BJ (cell line): ENCODE results near the gene BTBD19. TPM values are rescaled to one million over a fixed set of nuclear protein-coding genes. Genes with fewer than 3 reads are reported as not detected.
"Not testable (repeated sequence)": the region's sequence is repeated elsewhere in the genome, so short reads cannot be mapped to it uniquely, and the experiment has no call there.

Source experiments
- CTCF ChIA-PET: fragments of 350-600 bp; formaldehyde crosslinking; extraction: SDS; loops from one replicate; lab custom pipeline; 2021; ENCODE audit warnings: antibody characterized with exemption, inconsistent platforms; lab: Yijun Ruan, JAX
- POLR2A ChIA-PET: fragments of 300-600 bp; sonication (Branson Sonifier 250); formaldehyde crosslinking; extraction: SDS; loops from one replicate; lab custom pipeline; 2021; ENCODE audit warnings: antibody characterized with exemption; lab: Charles Lee
- DNase-seq: peaks from one replicate; pipeline ENCODE4 v3.0.0-alpha.2; 2011; ENCODE audit warnings: low read depth
- H3K27me3 ChIP-seq: 2 replicates; pipeline ENCODE4 v1.6.0; 2011; ENCODE audit warnings: low read length; ENCODE audit not compliant: control insufficient read depth, insufficient read depth
- H3K36me3 ChIP-seq: 2 replicates; pipeline ENCODE4 v1.5.1; 2011; ENCODE audit warnings: low read length; ENCODE audit not compliant: control insufficient read depth, insufficient read depth
- H3K4me3 ChIP-seq: 2 replicates; pipeline ENCODE4 v1.5.1; 2011; ENCODE audit warnings: low read depth, mild to moderate bottlenecking, control low read depth, low read length
- polyA plus RNA-seq: library from polyadenylated mRNA; depleted of rRNA; stranded (reverse); fragments of >200 nt; gene quantifications from 2 replicates; pipeline ENCODE4 v1.2.3, GENCODE V29; 2011
- TF ChIP-seq, protein P1 (sequence below): IDR thresholded peaks from 2 replicates; pipeline ENCODE4 v1.5.1; 2011; ENCODE audit warnings: low read depth, mild to moderate bottlenecking, control low read depth, inconsistent platforms, low read length, moderate library complexity; ENCODE audit not compliant: insufficient read depth

Gene BTBD19
- polyA plus RNA-seq, 1 experiment: 25.7 TPM

DNA sequence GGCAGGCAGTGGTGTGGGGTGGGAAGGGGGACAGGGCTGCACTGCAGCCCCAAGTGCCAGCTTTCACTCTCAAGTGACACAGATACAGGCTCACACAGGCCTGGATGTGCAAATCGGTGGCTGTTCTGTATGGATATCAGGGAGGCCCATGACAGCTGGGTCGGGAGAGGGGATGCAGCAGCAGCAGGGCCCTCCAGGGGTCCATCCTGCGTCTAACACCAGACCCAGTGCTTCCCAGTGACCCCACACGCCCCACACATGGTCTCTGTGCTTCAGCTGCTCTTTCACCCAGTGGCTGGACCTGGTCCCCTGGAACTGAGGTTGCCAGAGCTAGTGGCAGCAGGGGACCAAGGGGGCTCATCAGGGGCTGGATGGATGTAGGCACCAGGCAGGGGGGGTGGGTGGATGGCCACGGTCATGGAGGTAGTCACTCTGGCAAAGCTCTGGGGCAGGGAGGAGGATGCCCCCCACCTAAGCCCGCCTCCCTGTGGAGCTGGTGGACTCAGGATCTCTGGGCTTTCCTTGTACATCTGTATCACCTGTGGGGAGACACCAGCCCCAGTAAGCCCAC is 13.9 kb downstream of the BTBD19 start:
- no peaks in the 10 kb centered on the region for H3K27me3 ChIP-seq
- CTCF ChIA-PET: interaction anchor here (0.9 to 4.1 kb wide), 6 partner anchors 8 to 481 kb away, joined by 3 to 23 read pairs (median 4); partner anchors contain the start of gene PLK3
- TF ChIP-seq, protein P1, sequence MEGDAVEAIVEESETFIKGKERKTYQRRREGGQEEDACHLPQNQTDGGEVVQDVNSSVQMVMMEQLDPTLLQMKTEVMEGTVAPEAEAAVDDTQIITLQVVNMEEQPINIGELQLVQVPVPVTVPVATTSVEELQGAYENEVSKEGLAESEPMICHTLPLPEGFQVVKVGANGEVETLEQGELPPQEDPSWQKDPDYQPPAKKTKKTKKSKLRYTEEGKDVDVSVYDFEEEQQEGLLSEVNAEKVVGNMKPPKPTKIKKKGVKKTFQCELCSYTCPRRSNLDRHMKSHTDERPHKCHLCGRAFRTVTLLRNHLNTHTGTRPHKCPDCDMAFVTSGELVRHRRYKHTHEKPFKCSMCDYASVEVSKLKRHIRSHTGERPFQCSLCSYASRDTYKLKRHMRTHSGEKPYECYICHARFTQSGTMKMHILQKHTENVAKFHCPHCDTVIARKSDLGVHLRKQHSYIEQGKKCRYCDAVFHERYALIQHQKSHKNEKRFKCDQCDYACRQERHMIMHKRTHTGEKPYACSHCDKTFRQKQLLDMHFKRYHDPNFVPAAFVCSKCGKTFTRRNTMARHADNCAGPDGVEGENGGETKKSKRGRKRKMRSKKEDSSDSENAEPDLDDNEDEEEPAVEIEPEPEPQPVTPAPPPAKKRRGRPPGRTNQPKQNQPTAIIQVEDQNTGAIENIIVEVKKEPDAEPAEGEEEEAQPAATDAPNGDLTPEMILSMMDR: no peak
- DNase-seq: no peak
- POLR2A ChIA-PET: no interaction called here
- no peak overlapping the region for H3K4me3 ChIP-seq
- no peaks in the 10 kb centered on the region for H3K36me3 ChIP-seq

DNA sequence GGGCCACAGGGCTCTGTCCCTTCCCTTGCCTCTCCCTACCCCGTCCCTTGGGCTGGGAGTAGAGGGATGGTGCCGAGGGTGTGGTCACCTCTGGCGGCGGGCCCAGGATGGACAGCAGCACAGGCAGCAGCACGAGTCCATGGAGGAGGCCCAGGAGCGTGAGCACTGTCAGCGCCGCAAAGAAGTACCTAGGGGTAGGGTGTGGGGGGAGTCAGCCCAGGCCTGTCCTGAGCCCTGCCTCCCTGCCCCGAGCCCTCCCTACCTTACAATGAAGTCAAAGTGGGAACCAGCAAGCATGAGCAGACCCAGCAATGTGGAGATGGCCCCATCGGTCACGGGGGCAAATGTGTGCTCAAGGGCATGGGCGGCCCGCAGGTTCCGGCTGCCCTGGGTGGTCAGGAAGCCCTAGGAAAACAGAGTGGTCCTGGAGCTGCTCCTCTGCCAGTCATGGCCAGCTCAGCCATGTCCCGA is 14.7 kb downstream of the BTBD19 start:
- Histone ChIP-seq H3K36me3 (no peaks in the 10 kb centered on the region), H3K27me3 (no peaks in the 10 kb centered on the region), H3K4me3 (no peak overlapping the region)
- TF ChIP-seq, protein P1: no peak
- POLR2A ChIA-PET: no interaction called here
- DNase-seq: no peak
- CTCF ChIA-PET: interaction anchor here (0.9 to 4.1 kb wide), 2 partner anchors 12 to 158 kb away, joined by 3 to 23 read pairs; no protein-coding TSS in a partner anchor

DNA sequence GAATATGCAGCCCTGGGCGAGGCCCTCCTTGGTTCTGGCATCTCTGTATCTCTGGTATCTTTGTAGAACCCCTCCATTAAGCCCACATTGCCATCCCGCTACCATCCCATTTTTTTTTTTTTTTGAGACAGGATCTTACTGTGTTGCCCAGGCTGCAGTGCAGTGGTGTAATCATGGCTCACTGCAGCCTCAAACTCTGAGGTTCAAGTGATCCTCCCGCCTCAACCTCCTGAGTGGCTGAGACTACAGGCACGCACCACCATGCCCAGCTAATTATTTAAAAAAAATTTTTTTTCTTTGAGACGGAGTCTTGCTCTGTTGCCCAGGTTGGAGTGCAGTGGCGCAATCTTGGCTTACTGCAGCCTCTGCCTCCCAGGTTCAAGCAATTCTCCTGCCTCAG is 16.1 kb downstream of the BTBD19 start:
- H3K36me3 ChIP-seq, H3K4me3 ChIP-seq, H3K27me3 ChIP-seq, DNase-seq, CTCF ChIA-PET, POLR2A ChIA-PET: not testable (repeated sequence)

DNA sequence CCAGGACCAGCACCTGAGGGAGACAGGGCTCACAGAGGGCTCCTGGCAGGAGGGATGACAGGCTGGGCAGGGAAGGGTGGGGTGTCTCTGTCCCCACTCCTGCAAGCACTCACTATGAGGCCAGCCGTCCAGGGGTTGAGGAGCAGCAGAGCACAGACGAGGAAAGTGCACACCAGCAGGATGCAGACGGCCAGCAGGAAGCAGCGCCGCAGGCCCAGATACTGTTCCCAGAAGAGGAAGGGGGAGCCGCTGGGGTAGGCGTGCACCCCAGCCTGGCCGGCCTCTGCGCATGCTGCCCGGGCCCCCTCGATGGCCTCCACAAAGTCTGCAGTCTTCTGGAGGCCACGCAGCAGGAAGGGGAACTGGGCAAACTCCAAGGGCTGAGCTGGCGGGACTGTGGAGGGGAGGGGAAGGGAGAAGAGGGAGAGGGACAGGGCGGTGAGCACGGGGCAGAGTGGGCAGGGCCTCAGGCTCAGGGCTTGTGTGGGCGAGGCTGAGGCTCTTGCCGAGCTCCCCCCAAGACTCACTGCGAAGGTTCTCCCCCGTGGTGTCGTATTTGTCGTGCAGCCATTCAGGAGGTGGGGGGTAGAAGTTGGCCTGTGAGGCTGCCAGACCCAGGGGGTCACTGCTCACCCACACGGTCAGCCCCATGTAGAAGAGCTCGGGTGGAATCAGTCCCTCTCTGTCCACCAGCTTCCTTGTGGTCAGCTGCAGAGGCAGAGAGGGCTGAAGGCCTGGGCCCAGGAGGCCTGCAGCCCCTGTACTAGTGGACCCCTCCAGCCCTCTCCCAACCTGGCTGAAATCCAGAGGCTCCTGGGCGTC is 18.3 kb downstream of the BTBD19 start:
- CTCF ChIA-PET: interaction anchor here (0.6 to 3.4 kb wide), 4 partner anchors 9 to 192 kb away, joined by 3 to 19 read pairs (median 4); partner anchors contain the start of gene PLK3
- no peaks in the 10 kb centered on the region for H3K27me3 ChIP-seq
- TF ChIP-seq, protein P1: no peak
- no peak overlapping the region for H3K4me3 ChIP-seq
- no peak for DNase-seq
- H3K36me3 ChIP-seq: no peaks in the 10 kb centered on the region
- POLR2A ChIA-PET: interaction anchor here (0.7 kb wide), 1 partner anchor 82 kb away, joined by 4 read pairs; no protein-coding TSS in a partner anchor

DNA sequence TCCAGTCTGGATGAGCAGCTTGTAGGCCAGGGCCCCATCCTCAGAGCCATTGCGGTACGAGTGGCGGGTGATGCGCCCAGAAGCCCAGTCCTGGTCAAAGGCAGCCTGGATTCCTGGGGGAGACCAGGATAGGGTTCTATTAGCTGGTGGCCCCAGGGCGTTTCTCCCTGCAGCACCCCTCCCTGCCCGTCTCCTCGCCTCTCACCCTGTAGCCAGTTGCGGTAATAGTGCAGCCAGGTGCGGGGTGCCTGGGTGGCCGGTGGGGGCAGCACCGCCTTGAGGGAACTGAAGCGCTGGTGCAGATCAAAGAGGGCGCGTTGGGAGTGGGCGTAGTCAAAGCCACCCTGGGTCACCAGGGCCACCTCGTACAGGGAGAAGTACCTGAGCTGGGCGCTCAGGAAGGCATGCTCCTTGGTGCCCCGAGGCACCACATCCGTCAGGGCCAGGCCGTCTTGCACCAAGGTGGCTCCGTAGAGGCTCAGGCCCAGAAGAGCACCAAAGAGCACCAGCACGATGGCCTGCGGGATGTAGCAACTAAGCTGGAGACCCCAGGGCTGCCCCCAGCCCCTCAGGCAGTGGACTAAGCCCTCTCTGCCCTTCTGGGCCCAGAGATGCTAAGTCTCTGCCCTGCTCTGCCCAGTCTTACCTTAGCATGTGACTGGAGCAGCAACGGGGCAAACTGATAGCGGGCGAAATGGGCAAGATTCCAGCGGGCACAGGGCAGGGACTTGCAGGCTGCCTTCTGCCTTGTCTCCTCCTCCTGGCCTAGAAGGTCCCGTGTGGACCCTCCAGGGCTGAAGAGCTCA is 19.1 kb downstream of the BTBD19 start:
- CTCF ChIA-PET: interaction anchor here (0.6 to 3.4 kb wide), 4 partner anchors 9 to 191 kb away, joined by 3 to 19 read pairs (median 4); partner anchors contain the start of gene PLK3
- DNase-seq: no peak
- H3K27me3 ChIP-seq: no peaks in the 10 kb centered on the region
- H3K4me3 ChIP-seq: no peak overlapping the region
- H3K36me3 ChIP-seq: no peaks in the 10 kb centered on the region
- POLR2A ChIA-PET: interaction anchor here (0.6 to 0.7 kb wide), 2 partner anchors 8 to 82 kb away, joined by 4 read pairs; no protein-coding TSS in a partner anchor
- TF ChIP-seq, protein P1: no peak
